ENCODE results near the gene DENND2C. TPM values are rescaled to one million over a fixed set of nuclear protein-coding genes. Genes with fewer than 3 reads are reported as not detected.

DENND2C gene
- polyA plus RNA-seq, 3 donors: 1.1 to 1.3 (median 1.2) TPM

GRCh38 chr1:114688526-114688925, 18.7 kb upstream of the DENND2C start:
- 77 to 86% (median 83%) methylated on average over 4 of the region's 4 CpGs for WGBS, 3 donors
- H3K27ac ChIP-seq (ENCODE audit: low read depth, low read length): no peak overlapping the region

DNA sequence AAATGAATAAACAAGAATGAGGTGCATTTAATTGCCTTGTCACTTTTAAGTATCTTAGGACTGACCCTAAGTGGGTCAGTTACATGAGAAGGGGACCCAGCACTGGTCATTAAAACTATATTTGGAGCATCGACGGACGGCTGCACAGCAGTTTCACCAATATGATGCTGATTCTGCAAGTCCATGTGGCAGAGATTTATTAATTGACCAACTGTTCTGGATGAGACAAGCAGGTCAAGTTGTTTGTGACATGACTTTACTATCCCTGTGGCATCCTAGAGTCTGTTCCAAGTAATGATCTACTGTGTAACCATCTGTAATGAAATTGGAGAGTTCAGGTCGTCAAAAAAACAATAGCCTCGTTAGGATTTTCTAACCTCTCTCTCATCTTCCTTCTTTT, 16.0 kb upstream of the DENND2C start:
- H3K27ac ChIP-seq (ENCODE audit: low read depth, low read length): no peak overlapping the region
- WGBS, 3 donors: 68 to 82% (median 77%) methylated on average over 5 of the region's 5 CpGs

GRCh38 chr1:114677691-114678090, 7.8 kb upstream of the DENND2C start:
- WGBS, 3 donors: 62 to 79% (median 72%) methylated on average over 5 of the region's 5 CpGs
- no peak overlapping the region for H3K27ac ChIP-seq (ENCODE audit: low read depth, low read length)

GRCh38 chr1:114676115-114676514, 6.3 kb upstream of the DENND2C start:
- no peak overlapping the region for H3K27ac ChIP-seq (ENCODE audit: low read depth, low read length)
- WGBS, 3 donors: 81 to 87% (median 85%) methylated on average over 1 of the region's 1 CpG

GRCh38 chr1:114671939-114672275, 2.1 kb upstream of the DENND2C start:
- H3K27ac ChIP-seq (ENCODE audit: low read depth, low read length): no peak overlapping the region
- 83 to 89% (median 87%) methylated on average over 7 of the region's 7 CpGs for WGBS, 3 donors

GRCh38 chr1:114671011-114671938, 1.4 kb upstream of the DENND2C start:
- 61 to 69% (median 68%) methylated on average over 9 of the region's 9 CpGs for WGBS, 3 donors
- H3K27ac ChIP-seq (ENCODE audit: low read depth, low read length): no peak overlapping the region

DNA sequence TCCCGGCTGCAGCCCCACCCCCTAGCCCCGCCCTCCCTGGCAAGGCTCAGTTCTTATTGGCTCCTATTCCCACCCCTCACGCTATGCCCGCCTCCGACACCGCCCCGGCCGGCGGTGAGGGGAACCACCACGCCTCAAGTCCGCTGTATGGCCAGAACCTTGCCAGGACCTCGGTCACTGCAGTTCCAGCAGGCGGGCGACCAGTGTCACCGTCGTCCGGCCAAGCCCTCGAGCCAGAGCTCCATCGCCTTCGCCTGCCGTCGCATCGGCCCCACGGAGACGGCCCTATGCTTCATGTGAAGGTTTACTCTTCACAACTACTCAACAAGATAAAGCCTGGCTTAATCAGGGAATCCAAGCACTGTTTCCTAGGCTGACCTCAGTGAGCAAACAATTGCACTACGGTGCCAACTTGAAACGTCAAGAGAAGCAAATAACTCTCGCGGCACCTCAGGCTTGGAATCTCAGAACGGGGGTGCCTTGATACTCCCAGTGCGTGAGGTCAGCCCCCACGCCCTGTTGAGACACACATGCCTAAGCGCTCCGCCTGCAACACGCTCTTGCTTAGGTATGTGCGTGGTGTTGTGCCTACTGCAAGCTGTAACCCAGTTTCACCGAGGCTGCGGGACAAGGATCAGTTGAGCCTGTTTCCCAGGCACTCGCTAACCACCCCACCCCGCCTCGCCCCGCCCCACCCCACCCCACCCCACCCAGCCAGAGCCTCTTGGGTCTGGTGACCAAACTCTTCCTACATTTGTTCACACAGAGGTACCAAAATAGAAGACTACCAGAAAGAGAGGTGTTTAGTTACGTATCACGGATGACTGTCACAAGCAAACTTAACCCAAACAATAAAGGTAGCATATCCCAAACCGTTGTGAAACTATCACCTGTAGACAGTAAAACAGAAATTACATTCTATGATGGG, 498 bp upstream of the DENND2C start:
- whole genome bisulfite sequencing, 3 donors: 3 to 5% (median 3%) methylated on average over 45 of the region's 45 CpGs

DNA sequence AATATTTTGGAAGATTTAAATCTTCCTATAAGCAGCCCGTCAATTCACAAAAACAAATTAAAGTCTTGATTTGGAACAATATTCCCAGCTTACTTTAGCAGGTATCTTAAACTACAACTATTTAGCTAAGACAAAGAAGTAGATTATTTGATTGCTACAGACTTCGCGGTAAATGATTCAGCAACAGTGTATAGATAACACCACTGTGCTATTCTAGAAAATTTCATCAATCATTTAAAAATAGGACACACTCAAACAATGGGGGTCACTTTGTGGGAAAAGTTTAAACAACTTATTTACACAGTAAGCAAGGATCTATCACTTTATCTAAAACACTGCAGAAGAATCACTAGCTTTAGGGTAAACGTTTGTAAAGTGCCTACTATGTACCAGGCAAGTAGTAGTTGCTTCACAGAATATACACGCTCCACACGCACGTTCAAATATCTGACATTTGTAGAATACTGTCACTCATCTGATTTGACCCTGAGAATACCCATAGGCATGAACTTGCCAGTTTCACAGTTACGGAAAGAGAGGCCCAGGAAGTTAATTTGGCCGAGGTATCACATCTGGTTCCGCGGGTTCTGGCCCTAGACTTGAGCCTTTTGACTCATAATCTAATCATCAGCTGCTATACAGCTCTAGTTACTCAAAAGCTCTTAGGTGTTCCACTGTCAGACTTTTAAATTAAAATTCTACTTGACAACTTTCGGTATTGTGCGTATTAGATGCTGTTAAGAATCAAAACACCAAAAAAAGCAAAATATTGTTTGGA, 876 bp downstream of the DENND2C start:
- 21 to 51% (median 46%) methylated on average over 13 of the region's 13 CpGs for WGBS, 3 donors

More for the DNA sequence above, 498 bp upstream of the DENND2C start:
- H3K27ac ChIP-seq (ENCODE audit: low read depth, low read length): no peak overlapping the region

DNA sequence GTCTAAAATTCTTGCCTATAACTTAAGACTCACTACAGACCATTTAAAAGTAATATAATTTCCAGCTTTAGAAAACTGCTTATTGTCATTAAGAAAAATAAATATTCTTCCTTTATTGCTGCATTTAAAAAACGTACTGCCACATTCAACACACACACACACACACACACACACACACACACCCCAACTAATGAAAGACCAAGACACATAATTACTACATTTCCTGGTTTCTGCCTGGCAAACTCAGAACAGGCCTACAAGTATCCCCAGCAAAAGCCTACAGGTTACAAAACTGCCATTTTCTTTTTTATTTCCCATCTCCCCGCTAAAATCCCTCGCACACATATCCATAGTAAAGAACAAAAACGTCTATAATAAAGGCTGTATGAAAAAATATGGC, 1.5 kb downstream of the DENND2C start:
- H3K27ac ChIP-seq (ENCODE audit: low read depth, low read length): no peak overlapping the region
- WGBS, 3 donors: 74 to 82% (median 77%) methylated on average over 4 of the region's 4 CpGs

More for the DNA sequence above, 876 bp downstream of the DENND2C start:
- no peak overlapping the region for H3K27ac ChIP-seq (ENCODE audit: low read depth, low read length)

- WGBS, 3 donors: 87 to 92% (median 89%) methylated on average over 3 of the region's 3 CpGs
Measured at GRCh38 chr1:114666954-114667353, 2.9 kb downstream of the DENND2C start.

DNA sequence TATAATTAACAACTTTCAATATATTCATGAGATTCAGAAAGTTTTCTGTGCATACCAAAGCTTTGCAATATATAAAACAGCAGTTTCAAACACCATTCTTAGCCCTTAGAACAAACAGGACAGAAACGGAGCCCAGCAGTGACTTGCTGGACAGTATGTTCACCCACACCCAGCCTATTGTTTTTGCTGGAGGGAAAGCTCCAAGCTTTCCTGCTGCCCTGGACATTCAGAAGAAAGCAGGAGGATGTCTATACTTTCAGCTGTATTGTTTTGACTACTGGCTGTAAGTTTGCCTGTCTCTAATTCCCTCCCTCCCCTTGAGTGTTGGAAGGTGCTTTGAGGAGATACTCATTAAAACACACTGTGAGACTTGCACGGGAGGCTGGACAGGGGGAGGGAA, 9.6 kb downstream of the DENND2C start:
- 47 to 50% (median 48%) methylated on average over 2 of the region's 2 CpGs for WGBS, 3 donors
- H3K27ac ChIP-seq (ENCODE audit: low read depth, low read length): no peak overlapping the region

More at GRCh38 chr1:114666954-114667353, 2.9 kb downstream of the DENND2C start:
- H3K27ac ChIP-seq (ENCODE audit: low read depth, low read length): no peak overlapping the region

- WGBS, 3 donors: 74 to 79% (median 77%) methylated on average over 2 of the region's 2 CpGs
- no peak overlapping the region for H3K27ac ChIP-seq (ENCODE audit: low read depth, low read length)
Measured at GRCh38 chr1:114651893-114652292, 18.0 kb downstream of the DENND2C start.

- WGBS, 3 donors: 92 to 97% (median 95%) methylated on average over 1 of the region's 1 CpG
Measured at GRCh38 chr1:114648503-114648902, 21.3 kb downstream of the DENND2C start.

GRCh38 chr1:114641377-114641776, 28.5 kb downstream of the DENND2C start:
- no peak overlapping the region for H3K27ac ChIP-seq (ENCODE audit: low read depth, low read length)
- 81 to 87% (median 86%) methylated on average over 2 of the region's 2 CpGs for WGBS, 3 donors

More at GRCh38 chr1:114648503-114648902, 21.3 kb downstream of the DENND2C start:
- H3K27ac ChIP-seq (ENCODE audit: low read depth, low read length): no peak overlapping the region

- H3K27ac ChIP-seq (ENCODE audit: low read depth, low read length): no peak overlapping the region
- WGBS, 3 donors: 66 to 68% (median 67%) methylated on average over 3 of the region's 3 CpGs
Measured at GRCh38 chr1:114638910-114639309, 30.9 kb downstream of the DENND2C start.

- no peak overlapping the region for H3K27ac ChIP-seq (ENCODE audit: low read depth, low read length)
Measured at GRCh38 chr1:114632427-114632826, 37.4 kb downstream of the DENND2C start.

DNA sequence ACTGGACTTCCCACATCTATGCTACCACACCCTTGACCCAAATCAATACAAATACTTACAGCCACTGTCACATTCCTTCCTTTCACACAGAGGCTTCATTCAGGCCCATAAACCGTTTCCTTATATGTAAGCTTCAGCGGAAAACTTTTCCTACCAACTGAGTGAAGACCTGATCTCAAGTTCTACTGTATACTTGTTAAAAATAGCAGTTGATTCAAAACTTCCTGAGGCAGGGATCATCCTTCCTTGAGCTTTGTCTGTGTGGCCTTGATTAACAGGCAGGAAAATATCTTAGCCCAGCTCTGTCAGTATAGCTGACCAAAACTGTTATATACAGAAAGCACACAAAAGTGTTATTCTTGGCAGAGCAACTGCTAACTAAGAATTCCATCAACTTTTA, 42.7 kb downstream of the DENND2C start:
- H3K27ac ChIP-seq (ENCODE audit: low read depth, low read length): no peak overlapping the region
- 37 to 63% (median 40%) methylated on average over 2 of the region's 2 CpGs for WGBS, 3 donors

- no peak overlapping the region for H3K27ac ChIP-seq (ENCODE audit: low read depth, low read length)
- 94 to 95% (median 94%) methylated on average over 5 of the region's 5 CpGs for WGBS, 3 donors
Measured at GRCh38 chr1:114623364-114623763, 46.5 kb downstream of the DENND2C start.

Data from adipose tissue (tissue), 3 donors.